GM12873 (cell line): ENCODE data around the gene CCDC137.

Experiments
- CTCF ChIP-seq: IDR thresholded peaks from 2 replicates; pipeline ENCODE4 v1.5.1; 2012; ENCODE audit warnings: low read depth, mild to moderate bottlenecking, moderate library complexity, low read length, control low read depth; ENCODE audit not compliant: insufficient read depth; ENCODE audit errors: missing control alignments

CCDC137 gene

GRCh38 chr17:81706757-81707624 lies 40.5 kb downstream of the CCDC137 start:
- TF ChIP-seq CTCF, result peak; percentile 21

GRCh38 chr17:81707725-81708646 lies 41.4 kb downstream of the CCDC137 start:
- no peak for TF ChIP-seq CTCF

GRCh38 chr17:81708739-81709185 lies 42.2 kb downstream of the CCDC137 start:
- TF ChIP-seq CTCF, result no peak

- no peak for TF ChIP-seq CTCF
These were observed 44.2 kb downstream of the CCDC137 start for GRCh38 chr17:81710514-81711308.

GRCh38 chr17:81711814-81712467 lies 45.4 kb downstream of the CCDC137 start, which contains the start of gene SLC25A10:
TSS of gene SLC25A10 (plus strand) at chr17:81712284. CDS start at chr17:81712427, 143 bp downstream.
- TF ChIP-seq CTCF, result no peak

GRCh38 chr17:81712468-81713003 lies 46.0 kb downstream of the CCDC137 start:
- TF ChIP-seq CTCF, result peak; percentile 16
